HepG2 (cell line): ENCODE measurements around the gene CAPN9. TPM values are rescaled to one million over a fixed set of nuclear protein-coding genes. Genes with fewer than 3 reads are reported as not detected.

Experiments used
- ATF6 ChIP-seq: sonication (generic); formaldehyde crosslinking; conservative IDR thresholded peaks from 2 replicates; pipeline ENCODE4 v1.4.0; 2020; ENCODE audit warnings: missing genetic modification reagents
- FOXM1 ChIP-seq: sonication (generic); formaldehyde crosslinking; IDR thresholded peaks from 2 replicates; pipeline ENCODE4 v1.5.0; 2020; ENCODE audit warnings: missing genetic modification reagents
- KDM3A ChIP-seq: IDR thresholded peaks from 2 replicates; pipeline ENCODE4 v1.6.1; 2018; ENCODE audit warnings: low read depth, missing compliant biosample characterization
- MED1 ChIP-seq: sonication (generic); formaldehyde crosslinking; IDR thresholded peaks from 2 replicates; pipeline ENCODE4 v1.4.0; 2020; ENCODE audit warnings: missing genetic modification reagents
- NCOA2 ChIP-seq: sonication (generic); formaldehyde crosslinking; IDR thresholded peaks from 2 replicates; pipeline ENCODE4 v1.8.0; 2022; ENCODE audit warnings: inconsistent platforms
- NR3C1 ChIP-seq: sonication (generic); formaldehyde crosslinking; IDR thresholded peaks from 2 replicates; pipeline ENCODE4 v1.4.0; 2020; ENCODE audit warnings: missing genetic modification reagents
- THAP8 ChIP-seq: sonication (generic); formaldehyde crosslinking; IDR thresholded peaks from 2 replicates; pipeline ENCODE4 v1.5.1; 2020; ENCODE audit warnings: missing genetic modification reagents, mild to moderate bottlenecking, borderline replicate concordance
- ZBTB7B ChIP-seq: sonication (generic); formaldehyde crosslinking; IDR thresholded peaks from 2 replicates; pipeline ENCODE4 v1.4.0; 2020; ENCODE audit warnings: missing genetic modification reagents
- ZKSCAN1 ChIP-seq: fragments of 150-350 bp; IDR thresholded peaks from 2 replicates; pipeline ENCODE4 v1.6.1; 2014; ENCODE audit warnings: low read length
- ZNF605 ChIP-seq: sonication (generic); formaldehyde crosslinking; IDR thresholded peaks from 2 replicates; pipeline ENCODE4 v1.8.0; 2022; ENCODE audit warnings: mild to moderate bottlenecking, missing genetic modification reagents
- ZNF788 ChIP-seq: sonication (generic); formaldehyde crosslinking; IDR thresholded peaks from 2 replicates; pipeline ENCODE4 v1.5.0; 2020; ENCODE audit warnings: mild to moderate bottlenecking, missing genetic modification reagents, borderline replicate concordance
- polyA plus RNA-seq, 8 experiments: library from polyadenylated mRNA; depleted of rRNA in 3 of 8; stranded (reverse) in 7 of 8; unstranded in 1 of 8; fragments of >200 nt; fragmentation: Illumina TruSeq in 4 of 8; extraction: Trizol in 4 of 8; gene quantifications; 2 replicates each; pipeline versions ENCODE4 v1.2.1 to v1.2.3, GENCODE V29; 2011 to 2016; ENCODE audit warnings: low read depth in 4 of 8, missing spikeins in 1 of 8, mixed read lengths in 1 of 8; ENCODE audit not compliant: insufficient read depth in 1 of 8
- total RNA-seq, 5 experiments: library from RNA; depleted of rRNA; stranded (reverse); fragments of >200 nt; fragmentation: Illumina TruSeq; extraction: Trizol; gene quantifications; 2 replicates each; pipeline ENCODE4 v1.2.3, GENCODE V29; 2016; ENCODE audit warnings: low read depth in 1 of 5
- TF ChIP-seq, protein P1 (sequence below): sonication (generic); formaldehyde crosslinking; IDR thresholded peaks from 2 replicates; pipeline ENCODE4 v1.4.0; 2020; ENCODE audit warnings: mild to moderate bottlenecking, missing genetic modification reagents, borderline replicate concordance
- TF ChIP-seq, protein P2 (sequence below): sonication (generic); formaldehyde crosslinking; IDR thresholded peaks from 2 replicates; pipeline ENCODE4 v1.4.0; 2020; ENCODE audit warnings: missing genetic modification reagents, borderline replicate concordance
- TF ChIP-seq, protein P3 (sequence below): sonication (generic); formaldehyde crosslinking; IDR thresholded peaks from 2 replicates; pipeline ENCODE4 v1.5.0; 2020; ENCODE audit warnings: missing genetic modification reagents
- TF ChIP-seq, protein P4 (sequence below): sonication (generic); formaldehyde crosslinking; IDR thresholded peaks from 2 replicates; pipeline ENCODE4 v1.8.0; 2022; ENCODE audit warnings: mild to moderate bottlenecking, missing genetic modification reagents, moderate library complexity

Gene CAPN9
- total and polyA plus RNA-seq, 2 of the 13 experiments (the other 11 are each of a cell fraction or from before 2014, with no cell fraction given): 0.04 to 0.31 TPM

- TF ChIP-seq, protein P1, sequence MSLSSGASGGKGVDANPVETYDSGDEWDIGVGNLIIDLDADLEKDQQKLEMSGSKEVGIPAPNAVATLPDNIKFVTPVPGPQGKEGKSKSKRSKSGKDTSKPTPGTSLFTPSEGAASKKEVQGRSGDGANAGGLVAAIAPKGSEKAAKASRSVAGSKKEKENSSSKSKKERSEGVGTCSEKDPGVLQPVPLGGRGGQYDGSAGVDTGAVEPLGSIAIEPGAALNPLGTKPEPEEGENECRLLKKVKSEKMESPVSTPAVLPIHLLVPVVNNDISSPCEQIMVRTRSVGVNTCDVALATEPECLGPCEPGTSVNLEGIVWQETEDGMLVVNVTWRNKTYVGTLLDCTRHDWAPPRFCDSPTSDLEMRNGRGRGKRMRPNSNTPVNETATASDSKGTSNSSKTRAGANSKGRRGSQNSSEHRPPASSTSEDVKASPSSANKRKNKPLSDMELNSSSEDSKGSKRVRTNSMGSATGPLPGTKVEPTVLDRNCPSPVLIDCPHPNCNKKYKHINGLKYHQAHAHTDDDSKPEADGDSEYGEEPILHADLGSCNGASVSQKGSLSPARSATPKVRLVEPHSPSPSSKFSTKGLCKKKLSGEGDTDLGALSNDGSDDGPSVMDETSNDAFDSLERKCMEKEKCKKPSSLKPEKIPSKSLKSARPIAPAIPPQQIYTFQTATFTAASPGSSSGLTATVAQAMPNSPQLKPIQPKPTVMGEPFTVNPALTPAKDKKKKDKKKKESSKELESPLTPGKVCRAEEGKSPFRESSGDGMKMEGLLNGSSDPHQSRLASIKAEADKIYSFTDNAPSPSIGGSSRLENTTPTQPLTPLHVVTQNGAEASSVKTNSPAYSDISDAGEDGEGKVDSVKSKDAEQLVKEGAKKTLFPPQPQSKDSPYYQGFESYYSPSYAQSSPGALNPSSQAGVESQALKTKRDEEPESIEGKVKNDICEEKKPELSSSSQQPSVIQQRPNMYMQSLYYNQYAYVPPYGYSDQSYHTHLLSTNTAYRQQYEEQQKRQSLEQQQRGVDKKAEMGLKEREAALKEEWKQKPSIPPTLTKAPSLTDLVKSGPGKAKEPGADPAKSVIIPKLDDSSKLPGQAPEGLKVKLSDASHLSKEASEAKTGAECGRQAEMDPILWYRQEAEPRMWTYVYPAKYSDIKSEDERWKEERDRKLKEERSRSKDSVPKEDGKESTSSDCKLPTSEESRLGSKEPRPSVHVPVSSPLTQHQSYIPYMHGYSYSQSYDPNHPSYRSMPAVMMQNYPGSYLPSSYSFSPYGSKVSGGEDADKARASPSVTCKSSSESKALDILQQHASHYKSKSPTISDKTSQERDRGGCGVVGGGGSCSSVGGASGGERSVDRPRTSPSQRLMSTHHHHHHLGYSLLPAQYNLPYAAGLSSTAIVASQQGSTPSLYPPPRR: 0 out of 2 replicates have a peak, but pooled peaks have one; percentile 49
- TF ChIP-seq, protein P2, sequence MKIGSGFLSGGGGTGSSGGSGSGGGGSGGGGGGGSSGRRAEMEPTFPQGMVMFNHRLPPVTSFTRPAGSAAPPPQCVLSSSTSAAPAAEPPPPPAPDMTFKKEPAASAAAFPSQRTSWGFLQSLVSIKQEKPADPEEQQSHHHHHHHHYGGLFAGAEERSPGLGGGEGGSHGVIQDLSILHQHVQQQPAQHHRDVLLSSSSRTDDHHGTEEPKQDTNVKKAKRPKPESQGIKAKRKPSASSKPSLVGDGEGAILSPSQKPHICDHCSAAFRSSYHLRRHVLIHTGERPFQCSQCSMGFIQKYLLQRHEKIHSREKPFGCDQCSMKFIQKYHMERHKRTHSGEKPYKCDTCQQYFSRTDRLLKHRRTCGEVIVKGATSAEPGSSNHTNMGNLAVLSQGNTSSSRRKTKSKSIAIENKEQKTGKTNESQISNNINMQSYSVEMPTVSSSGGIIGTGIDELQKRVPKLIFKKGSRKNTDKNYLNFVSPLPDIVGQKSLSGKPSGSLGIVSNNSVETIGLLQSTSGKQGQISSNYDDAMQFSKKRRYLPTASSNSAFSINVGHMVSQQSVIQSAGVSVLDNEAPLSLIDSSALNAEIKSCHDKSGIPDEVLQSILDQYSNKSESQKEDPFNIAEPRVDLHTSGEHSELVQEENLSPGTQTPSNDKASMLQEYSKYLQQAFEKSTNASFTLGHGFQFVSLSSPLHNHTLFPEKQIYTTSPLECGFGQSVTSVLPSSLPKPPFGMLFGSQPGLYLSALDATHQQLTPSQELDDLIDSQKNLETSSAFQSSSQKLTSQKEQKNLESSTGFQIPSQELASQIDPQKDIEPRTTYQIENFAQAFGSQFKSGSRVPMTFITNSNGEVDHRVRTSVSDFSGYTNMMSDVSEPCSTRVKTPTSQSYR: peak; percentile 74
- TF ChIP-seq, protein P3, sequence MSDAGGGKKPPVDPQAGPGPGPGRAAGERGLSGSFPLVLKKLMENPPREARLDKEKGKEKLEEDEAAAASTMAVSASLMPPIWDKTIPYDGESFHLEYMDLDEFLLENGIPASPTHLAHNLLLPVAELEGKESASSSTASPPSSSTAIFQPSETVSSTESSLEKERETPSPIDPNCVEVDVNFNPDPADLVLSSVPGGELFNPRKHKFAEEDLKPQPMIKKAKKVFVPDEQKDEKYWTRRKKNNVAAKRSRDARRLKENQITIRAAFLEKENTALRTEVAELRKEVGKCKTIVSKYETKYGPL (CRISPR knock-in tag): no peak
- TF ChIP-seq, protein P4, sequence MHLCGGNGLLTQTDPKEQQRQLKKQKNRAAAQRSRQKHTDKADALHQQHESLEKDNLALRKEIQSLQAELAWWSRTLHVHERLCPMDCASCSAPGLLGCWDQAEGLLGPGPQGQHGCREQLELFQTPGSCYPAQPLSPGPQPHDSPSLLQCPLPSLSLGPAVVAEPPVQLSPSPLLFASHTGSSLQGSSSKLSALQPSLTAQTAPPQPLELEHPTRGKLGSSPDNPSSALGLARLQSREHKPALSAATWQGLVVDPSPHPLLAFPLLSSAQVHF (CRISPR knock-in tag): no peak
- no peak for TF ChIP-seq KDM3A (CRISPR knock-in tag)
- no peak for TF ChIP-seq ZKSCAN1
- TF ChIP-seq NCOA2: 0 out of 2 replicates have a peak, but pooled peaks have one; percentile 35
- TF ChIP-seq FOXM1: no peak
- TF ChIP-seq NR3C1 (CRISPR knock-in tag): no peak
- TF ChIP-seq MED1 (CRISPR knock-in tag): no peak
- TF ChIP-seq ATF6: no peak
- no peak for TF ChIP-seq THAP8
- TF ChIP-seq ZNF788 (CRISPR knock-in tag): no peak
- no peak for TF ChIP-seq ZNF605 (CRISPR knock-in tag)
- TF ChIP-seq ZBTB7B: peak; percentile 58; the same call in 1 of the 2 replicates
These were observed 38.6 kb downstream of the CAPN9 start (continued) for GRCh38 chr1:230785636-230786384.
